ENCODE results near the gene CTDP1. TPM values are rescaled to one million over a fixed set of nuclear protein-coding genes. Genes with fewer than 3 reads are reported as not detected.
"Not testable (repeated sequence)": the region's sequence is repeated elsewhere in the genome, so short reads cannot be mapped to it uniquely, and the experiment has no call there.

The CTDP1 gene
- total and polyA plus RNA-seq, 12 donors = 3.8 to 23.9 (median 15.8) TPM

DNA sequence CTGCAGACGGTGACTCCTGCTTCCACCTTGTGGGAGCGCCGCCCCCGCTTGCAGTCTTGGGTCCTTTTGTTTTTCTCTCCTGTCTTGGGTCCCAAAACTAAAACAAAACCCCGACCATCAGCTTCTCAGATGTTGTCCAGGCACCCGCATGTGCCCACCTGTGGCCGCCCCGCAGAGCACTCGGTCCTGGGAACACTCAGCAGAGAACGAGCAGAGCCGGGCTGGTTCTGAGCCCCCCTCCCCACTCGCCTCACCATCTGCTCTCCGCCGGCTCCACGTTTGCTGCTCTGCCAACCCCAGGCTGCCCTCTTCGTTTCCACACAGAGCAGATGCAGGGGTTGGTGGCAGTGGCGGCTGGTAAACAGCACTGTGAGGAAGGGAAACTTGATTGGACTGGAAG is 38.5 kb downstream of the CTDP1 start:
- DNase-seq = no peak
- H3K27me3 ChIP-seq = no peaks in the 10 kb centered on the region
- no peak overlapping the region for H3K4me3 ChIP-seq
- no peaks in the 10 kb centered on the region for H3K9me3 ChIP-seq (replicated peaks in 1 of 3)
- TF ChIP-seq CTCF (IDR thresholded peaks at IDR 0.05) (no peak), POLR2A (IDR thresholded peaks at IDR 0.05) (no peak)
- H3K36me3 ChIP-seq (replicated peaks in 1 of 2) = peaks cover 0 to 37% of the 10 kb centered on the region in 2 donors
- intact Hi-C loops (cut with DNase I) = no loop called here
- 95 to 96% (median 96%) methylated on average over 17 of the region's 17 CpGs for WGBS, 4 donors
- no peak overlapping the region for H3K27ac ChIP-seq
- no peaks in the 10 kb centered on the region for H3K4me1 ChIP-seq (replicated peaks in 1 of 2)

DNA sequence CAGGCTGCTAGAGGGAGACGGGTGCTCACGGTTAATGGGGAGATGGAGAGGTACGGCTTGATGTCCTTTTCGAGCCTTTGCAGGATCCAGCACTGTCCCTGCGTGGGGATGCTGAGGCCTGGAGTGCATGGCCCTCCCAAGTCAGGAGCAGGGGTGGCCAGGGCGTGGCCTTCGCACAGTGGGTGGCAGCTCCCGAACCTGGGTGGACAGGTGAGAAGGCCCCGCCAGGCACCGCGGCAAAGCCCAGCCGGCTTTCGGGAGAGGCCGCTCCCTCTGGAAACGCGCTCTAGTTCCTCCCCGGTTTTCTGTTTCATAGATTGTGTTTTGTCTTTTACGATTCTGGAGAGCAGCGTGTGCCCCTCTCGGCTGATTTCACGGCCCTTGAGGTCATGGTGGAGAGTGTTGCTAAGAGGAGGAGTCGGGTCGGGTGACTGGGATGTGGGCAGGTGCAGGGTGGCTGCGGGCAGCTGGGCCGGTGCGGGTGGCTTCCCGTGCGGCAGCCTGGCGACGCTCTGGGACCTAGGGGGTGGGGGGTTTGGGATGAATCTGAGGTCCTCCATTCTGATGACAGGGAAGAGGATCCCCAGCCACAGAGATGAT is 39.4 kb downstream of the CTDP1 start:
- 96 to 98% (median 98%) methylated on average over 20 to 30 of the region's 30 CpGs for WGBS, 4 donors
- DNase-seq = no peak
- no peak overlapping the region for H3K27ac ChIP-seq
- H3K4me3 ChIP-seq = no peak overlapping the region
- H3K4me1 ChIP-seq (replicated peaks in 1 of 2) = no peaks in the 10 kb centered on the region
- intact Hi-C loops (cut with DNase I) = no loop called here
- no peak for TF ChIP-seq POLR2A (IDR thresholded peaks at IDR 0.05)
- no peak for TF ChIP-seq CTCF (IDR thresholded peaks at IDR 0.05)
- no peaks in the 10 kb centered on the region for H3K27me3 ChIP-seq
- H3K36me3 ChIP-seq (replicated peaks in 1 of 2) = peaks cover 0 to 36% of the 10 kb centered on the region in 2 donors
- H3K9me3 ChIP-seq (replicated peaks in 1 of 3) = no peaks in the 10 kb centered on the region

DNA sequence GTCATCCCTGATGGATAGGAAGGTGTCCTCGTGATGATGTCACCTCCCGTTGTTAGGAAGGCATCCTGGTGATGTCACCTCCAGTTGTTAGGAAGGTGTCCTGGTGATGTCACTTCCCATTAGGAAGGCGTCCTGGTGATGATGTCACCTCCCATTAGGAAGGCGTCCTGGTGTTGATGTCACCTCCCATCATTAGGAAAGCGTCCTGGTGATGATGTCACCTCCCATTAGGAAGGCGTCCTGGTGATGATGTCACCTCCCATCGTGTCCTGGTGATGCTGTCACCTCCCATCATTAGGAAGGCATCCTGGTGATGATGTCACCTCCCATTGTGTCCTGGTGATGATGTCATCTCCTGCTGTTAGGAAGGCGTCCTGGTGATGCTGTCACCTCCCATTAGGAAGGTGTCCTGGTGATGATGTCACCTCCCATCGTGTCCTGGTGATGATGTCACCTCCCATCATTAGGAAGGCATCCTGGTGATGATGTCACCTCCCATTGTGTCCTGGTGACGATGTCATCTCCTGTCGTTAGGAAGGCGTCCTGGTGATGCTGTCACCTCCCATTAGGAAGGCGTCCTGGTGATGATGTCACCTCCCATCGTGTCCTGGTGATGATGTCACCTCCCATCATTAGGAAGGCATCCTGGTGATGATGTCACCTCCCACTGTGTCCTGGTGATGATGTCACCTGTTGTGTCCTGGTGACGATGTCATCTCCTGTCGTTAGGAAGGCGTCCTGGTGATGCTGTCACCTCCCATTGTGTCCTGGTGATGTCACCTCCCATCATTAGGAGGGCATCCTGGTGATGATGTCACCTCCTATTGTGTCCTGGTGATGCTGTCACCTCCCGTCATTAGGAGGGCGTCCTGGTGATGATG is 40.1 kb downstream of the CTDP1 start:
- intact Hi-C loops (cut with DNase I) = loop anchor here in 1 of 2 donors (10.0 kb wide), 1 partner anchor 195 kb away; no protein-coding TSS in a partner anchor
- WGBS, 4 donors = 91 to 98% (median 96%) methylated on average over 5 to 19 of the region's 19 CpGs
- peaks cover 0 to 28% of the 10 kb centered on the region in 2 donors for H3K36me3 ChIP-seq (replicated peaks in 1 of 2)

GRCh38 chr18:79720359-79720733 is 40.7 kb downstream of the CTDP1 start:
- H3K36me3 ChIP-seq (replicated peaks in 1 of 2) = peaks cover 0 to 22% of the 10 kb centered on the region in 2 donors
- intact Hi-C loops (cut with DNase I) = loop anchor here in 1 of 2 donors (10.0 kb wide), 1 partner anchor 194 kb away; no protein-coding TSS in a partner anchor
- 90 to 96% (median 93%) methylated on average over 14 of the region's 14 CpGs for WGBS, 4 donors
- H3K9me3 ChIP-seq (replicated peaks in 1 of 3) = no peaks in the 10 kb centered on the region
- H3K4me1 ChIP-seq (replicated peaks in 1 of 2) = no peaks in the 10 kb centered on the region
- H3K27me3 ChIP-seq = no peaks in the 10 kb centered on the region
- H3K4me3 ChIP-seq = no peak overlapping the region
- no peak for TF ChIP-seq POLR2A (IDR thresholded peaks at IDR 0.05)
- no peak for TF ChIP-seq CTCF (IDR thresholded peaks at IDR 0.05)
- no peak overlapping the region for H3K27ac ChIP-seq
- no peak for DNase-seq

More for the DNA sequence above, 40.1 kb downstream of the CTDP1 start:
- H3K4me3 ChIP-seq; DNase-seq; H3K9me3 ChIP-seq (replicated peaks in 1 of 3); H3K27me3 ChIP-seq; H3K4me1 ChIP-seq (replicated peaks in 1 of 2); H3K27ac ChIP-seq: not testable (repeated sequence)

All from adrenal gland (tissue), 12 donors.